CD14-positive monocyte (primary cell): Measurements from ENCODE around the gene RALGAPB. TPM values are rescaled to one million over a fixed set of nuclear protein-coding genes. Genes with fewer than 3 reads are reported as not detected.

Source experiments
- DNase-seq, 3 donors: peaks; one replicate each; pipeline ENCODE4 v3.0.0-alpha.2; 2011 to 2022
- H2AFZ ChIP-seq: 2 replicates; pipeline ENCODE4 v1.6.0; 2012; ENCODE audit warnings: mild to moderate bottlenecking, low read depth, low read length, inconsistent platforms; ENCODE audit not compliant: insufficient read depth, poor library complexity, severe bottlenecking
- H3K27ac ChIP-seq, 2 donors: 1 replicate in 1 of 2; 2 replicates in 1 of 2; pipeline ENCODE4 v1.5.1; 2012 to 2013; ENCODE audit warnings: low read length in 2 of 2, control low read depth in 1 of 2, inconsistent platforms in 1 of 2, low read depth in 1 of 2, mild to moderate bottlenecking in 1 of 2
- H3K27me3 ChIP-seq, 2 donors: one replicate each; pipeline versions ENCODE4 v1.6.0 to v1.6.1; 2011 to 2013; ENCODE audit warnings: low read length in 2 of 2; ENCODE audit not compliant: control insufficient read depth in 2 of 2, insufficient read depth in 2 of 2
- H3K36me3 ChIP-seq, 2 donors: replicated peaks in 1 of 2; 1 replicate in 1 of 2; 2 replicates in 1 of 2; pipeline versions ENCODE4 v1.5.1 to v1.6.1; 2012 to 2013; ENCODE audit warnings: low read length in 2 of 2, control low read depth in 1 of 2, inconsistent platforms in 1 of 2, mild to moderate bottlenecking in 1 of 2; ENCODE audit not compliant: insufficient read depth in 2 of 2, control insufficient read depth in 1 of 2
- H3K4me1 ChIP-seq, 2 donors: 1 replicate in 1 of 2; 2 replicates in 1 of 2; pipeline versions ENCODE4 v1.5.1 to v1.6.1; 2012 to 2013; ENCODE audit warnings: low read length in 2 of 2, control low read depth in 1 of 2, inconsistent platforms in 1 of 2, mild to moderate bottlenecking in 1 of 2, moderate library complexity in 1 of 2; ENCODE audit not compliant: insufficient read depth in 2 of 2, control insufficient read depth in 1 of 2
- H3K4me2 ChIP-seq: replicated peaks from 2 replicates; pipeline ENCODE3; 2012; ENCODE audit warnings: low read length, moderate library complexity, mild to moderate bottlenecking; ENCODE audit not compliant: poor library complexity, severe bottlenecking; ENCODE audit errors: extremely low read depth
- H3K4me3 ChIP-seq, 3 experiments: fragments of 200-600 bp in 1 of 3; sonication (generic) in 1 of 3; replicated peaks in 1 of 3; 1 replicate in 2 of 3; 2 replicates in 1 of 3; pipeline ENCODE4 v1.5.1; 2011 to 2013; ENCODE audit warnings: low read length in 3 of 3, mild to moderate bottlenecking in 3 of 3, control low read depth in 2 of 3, low read depth in 2 of 3, inconsistent platforms in 1 of 3, moderate library complexity in 1 of 3
- H3K79me2 ChIP-seq: 2 replicates; pipeline ENCODE4 v1.6.0; 2012; ENCODE audit warnings: mild to moderate bottlenecking, control low read depth, inconsistent platforms, low read length, moderate library complexity; ENCODE audit not compliant: insufficient read depth
- H3K9ac ChIP-seq: 2 replicates; pipeline ENCODE4 v1.6.0; 2017; ENCODE audit warnings: low read length, mild to moderate bottlenecking; ENCODE audit not compliant: insufficient read depth, poor library complexity, severe bottlenecking
- H3K9me3 ChIP-seq, 2 donors: replicated peaks in 1 of 2; 1 replicate in 1 of 2; 2 replicates in 1 of 2; pipeline versions ENCODE4 v1.5.1 to v1.6.1; 2012 to 2013; ENCODE audit warnings: low read length in 2 of 2, control low read depth in 1 of 2; ENCODE audit not compliant: control insufficient read depth in 1 of 2, insufficient read depth in 1 of 2
- H4K20me1 ChIP-seq: 2 replicates; pipeline ENCODE4 v1.6.0; 2012; ENCODE audit warnings: mild to moderate bottlenecking, low read length, control low read depth, moderate library complexity; ENCODE audit not compliant: insufficient read depth
- H3K27ac Mint-ChIP-seq, 7 donors: one replicate each; pipeline ENCODE4 v1.8.0; 2020; ENCODE audit warnings: mild to moderate bottlenecking in 7 of 7, mixed read lengths in 7 of 7, moderate library complexity in 6 of 7, inconsistent platforms in 2 of 7
- H3K27me3 Mint-ChIP-seq, 3 donors: one replicate each; pipeline ENCODE4 v1.8.0; 2021 to 2022; ENCODE audit warnings: low read depth in 3 of 3, mild to moderate bottlenecking in 3 of 3, mixed read lengths in 3 of 3, moderate library complexity in 3 of 3, inconsistent platforms in 1 of 3
- H3K36me3 Mint-ChIP-seq, 2 donors: one replicate each; pipeline ENCODE4 v1.8.0; 2020; ENCODE audit warnings: mixed read lengths in 2 of 2, inconsistent platforms in 1 of 2, mild to moderate bottlenecking in 1 of 2
- H3K4me1 Mint-ChIP-seq: one replicate; pipeline ENCODE4 v1.8.0; 2020; ENCODE audit warnings: mild to moderate bottlenecking, mixed read lengths
- H3K4me3 Mint-ChIP-seq, 2 donors: one replicate each; pipeline ENCODE4 v1.8.0; 2020; ENCODE audit warnings: mild to moderate bottlenecking in 2 of 2, mixed read lengths in 2 of 2, moderate library complexity in 1 of 2
- H3K9me3 Mint-ChIP-seq, 7 donors: one replicate each; pipeline ENCODE4 v1.8.0; 2020 to 2022; ENCODE audit warnings: mixed read lengths in 7 of 7, mild to moderate bottlenecking in 6 of 7, moderate library complexity in 6 of 7, inconsistent platforms in 2 of 7
- CTCF ChIP-seq: fragments of 200-600 bp; IDR thresholded peaks from one replicate; pipeline ENCODE4 v1.8.0; 2022; ENCODE audit warnings: antibody characterized with exemption, mild to moderate bottlenecking
- WGBS: methylation state at CpG from one replicate; pipeline ENCODE4 v1.1.5; 2013; ENCODE audit warnings: missing lambda C conversion rate; ENCODE audit not compliant: insufficient coverage; 5-methylcytosine and 5-hydroxymethylcytosine counted together
- intact Hi-C, 2 donors: fragments of 100-400 bp; cut with micrococcal nuclease; formaldehyde crosslinking; loops; one replicate each; pipeline versions ENCODE4 v1.15.0 to v1.15.1; 2023
- polyA plus RNA-seq, 3 donors: library from polyadenylated mRNA; depleted of rRNA in 1 of 3; unstranded in 2 of 3; stranded (reverse) in 1 of 3; fragments of 300-500 nt in 2 of 3; fragments of >200 nt in 1 of 3; fragmentation: Illumina TruSeq in 2 of 3; gene quantifications; 1 replicate in 2 of 3; 2 replicates in 1 of 3; pipeline ENCODE4 v1.2.3, GENCODE V29; 2012 to 2021

The RALGAPB gene
- polyA plus RNA-seq, 3 donors, result 4.7 to 15.5 (median 6.1) TPM

GRCh38 chr20:38583306-38583705 is 110.7 kb downstream of the RALGAPB start:
- Mint-ChIP-seq H3K4me3 (no peak overlapping the region), H3K27ac (no peak overlapping the region), H3K9me3 (no peaks in the 10 kb centered on the region), H3K27me3 (peaks cover 4 to 13% (median 12%) of the 10 kb centered on the region in 3 donors), H3K36me3 (no peaks in the 10 kb centered on the region), H3K4me1 (no peaks in the 10 kb centered on the region)
- H4K20me1 ChIP-seq, result no peaks in the 10 kb centered on the region
- no peak for TF ChIP-seq CTCF
- H3K27me3 ChIP-seq, result no peaks in the 10 kb centered on the region
- H3K9ac ChIP-seq, result no peak overlapping the region
- no peaks in the 10 kb centered on the region for H3K9me3 ChIP-seq
- H3K27ac ChIP-seq, result no peak overlapping the region
- no peaks in the 10 kb centered on the region for H3K4me1 ChIP-seq
- H3K4me2 ChIP-seq, result no peak overlapping the region
- no peaks in the 10 kb centered on the region for H3K36me3 ChIP-seq
- no peak for DNase-seq
- H2AFZ ChIP-seq, result no peak overlapping the region
- intact Hi-C loops, result no loop called here
- H3K79me2 ChIP-seq, result no peaks in the 10 kb centered on the region
- H3K4me3 ChIP-seq, result no peak overlapping the region
- WGBS, result no CpG with 5 or more reads among the region's 4 CpGs

GRCh38 chr20:38584099-38584763 is 111.6 kb downstream of the RALGAPB start:
- Mint-ChIP-seq H3K27ac (no peak overlapping the region), H3K27me3 (peaks cover 4 to 12% (median 11%) of the 10 kb centered on the region in 3 donors), H3K4me1 (no peaks in the 10 kb centered on the region), H3K9me3 (no peaks in the 10 kb centered on the region), H3K36me3 (no peaks in the 10 kb centered on the region), H3K4me3 (no peak overlapping the region)
- H3K27me3 ChIP-seq, result no peaks in the 10 kb centered on the region
- WGBS, result 67% methylated on average over 6 of the region's 7 CpGs
- H3K27ac ChIP-seq, result no peak overlapping the region
- intact Hi-C loops, result no loop called here
- H3K4me1 ChIP-seq, result no peaks in the 10 kb centered on the region
- no peak overlapping the region for H2AFZ ChIP-seq
- no peaks in the 10 kb centered on the region for H4K20me1 ChIP-seq
- TF ChIP-seq CTCF, result no peak
- H3K9me3 ChIP-seq, result no peaks in the 10 kb centered on the region
- no peak overlapping the region for H3K9ac ChIP-seq
- DNase-seq, result no peak
- no peak overlapping the region for H3K4me2 ChIP-seq
- no peak overlapping the region for H3K4me3 ChIP-seq
- H3K36me3 ChIP-seq, result no peaks in the 10 kb centered on the region
- no peaks in the 10 kb centered on the region for H3K79me2 ChIP-seq
